COR-L47 (cell line): ENCODE measurements around the gene LHPP.
"Not testable (repeated sequence)": the region's sequence is repeated elsewhere in the genome, so short reads cannot be mapped to it uniquely, and the experiment has no call there.

Experiments used
- DNase-seq: peaks from one replicate; lab custom pipeline; 2025; lab: John Stamatoyannopoulos, UW

The LHPP gene

GRCh38 chr10:124606822-124607221, 145.2 kb downstream of the LHPP start:
- DNase-seq: no peak

GRCh38 chr10:124607693-124608092, 146.1 kb downstream of the LHPP start:
- DNase-seq: no peak

DNA sequence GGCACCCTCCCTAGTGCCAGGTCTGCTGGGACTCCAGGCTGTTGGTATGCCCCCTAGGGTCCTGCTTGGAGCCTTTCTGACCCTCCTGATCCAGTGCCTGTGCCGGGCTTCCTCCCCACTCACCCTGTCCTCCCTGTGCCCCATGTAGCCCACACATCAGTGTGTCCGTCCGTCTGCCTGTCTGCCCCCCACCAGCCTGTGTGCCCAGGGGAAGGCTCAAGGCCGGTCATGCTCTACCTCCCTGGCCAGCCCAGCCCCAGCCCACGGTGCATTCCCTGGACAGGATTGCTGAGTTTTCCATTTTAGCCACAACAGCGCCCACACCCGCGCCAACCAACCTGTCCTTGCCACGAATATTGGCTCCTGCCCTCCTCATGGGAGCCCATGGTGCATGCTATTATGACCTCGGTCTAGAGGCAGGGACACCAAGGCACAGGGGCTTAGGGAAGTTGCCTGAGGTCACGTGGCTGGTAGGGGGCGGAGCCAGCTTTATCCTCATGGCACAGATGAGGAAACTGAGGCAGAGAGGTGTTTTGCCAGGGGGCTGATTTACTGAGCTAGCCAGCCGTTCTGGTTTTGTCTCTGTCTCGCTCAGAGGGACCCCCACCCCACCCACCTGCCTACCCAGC, 146.6 kb downstream of the LHPP start:
- DNase-seq: no peak

- DNase-seq: no peak
Observed at GRCh38 chr10:124609698-124610097, 148.1 kb downstream of the LHPP start.

DNA sequence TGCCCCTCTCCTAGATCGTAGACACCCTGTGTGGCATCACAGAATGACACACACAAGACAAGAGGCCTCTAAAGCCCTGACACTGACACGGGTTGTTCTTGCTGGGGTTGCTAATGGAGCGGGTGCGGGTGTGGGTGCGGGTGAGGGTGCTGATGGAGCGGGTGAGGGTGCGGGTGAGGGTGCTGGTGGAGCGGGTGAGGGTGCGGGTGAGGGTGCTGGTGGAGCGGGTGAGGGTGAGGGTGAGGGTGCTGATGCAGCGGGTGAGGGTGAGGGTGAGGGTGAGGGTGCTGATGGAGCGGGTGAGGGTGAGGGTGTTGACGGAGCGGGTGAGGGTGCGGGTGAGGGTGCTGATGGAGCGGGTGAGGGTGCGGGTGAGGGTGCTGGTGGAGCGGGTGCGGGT, 148.6 kb downstream of the LHPP start:
- not testable (repeated sequence) for DNase-seq

GRCh38 chr10:124610851-124611250, 149.2 kb downstream of the LHPP start:
- DNase-seq: not testable (repeated sequence)

DNA sequence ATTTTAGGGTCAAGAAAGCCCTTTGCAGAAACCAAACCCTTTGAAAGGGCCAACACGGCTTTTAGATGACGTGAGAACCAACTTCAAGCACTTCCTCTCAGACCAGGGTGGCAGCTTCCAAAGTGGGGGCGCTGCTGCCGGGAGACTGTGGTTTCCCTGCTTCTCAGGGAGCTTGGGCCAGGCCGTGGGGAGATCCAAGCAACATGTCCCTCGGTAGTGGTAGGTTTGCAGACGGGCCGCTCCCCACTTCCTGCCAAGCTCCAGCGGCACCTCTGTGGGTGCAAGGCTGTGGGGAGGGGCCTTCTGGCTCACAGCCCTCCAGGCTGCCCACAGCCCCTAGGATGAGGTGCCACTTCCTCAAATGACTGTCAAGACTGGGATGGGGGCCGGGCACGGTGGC, 150.1 kb downstream of the LHPP start:
- DNase-seq: no peak

- DNase-seq: no peak
Observed at GRCh38 chr10:124612611-124613498, 151.2 kb downstream of the LHPP start.

DNA sequence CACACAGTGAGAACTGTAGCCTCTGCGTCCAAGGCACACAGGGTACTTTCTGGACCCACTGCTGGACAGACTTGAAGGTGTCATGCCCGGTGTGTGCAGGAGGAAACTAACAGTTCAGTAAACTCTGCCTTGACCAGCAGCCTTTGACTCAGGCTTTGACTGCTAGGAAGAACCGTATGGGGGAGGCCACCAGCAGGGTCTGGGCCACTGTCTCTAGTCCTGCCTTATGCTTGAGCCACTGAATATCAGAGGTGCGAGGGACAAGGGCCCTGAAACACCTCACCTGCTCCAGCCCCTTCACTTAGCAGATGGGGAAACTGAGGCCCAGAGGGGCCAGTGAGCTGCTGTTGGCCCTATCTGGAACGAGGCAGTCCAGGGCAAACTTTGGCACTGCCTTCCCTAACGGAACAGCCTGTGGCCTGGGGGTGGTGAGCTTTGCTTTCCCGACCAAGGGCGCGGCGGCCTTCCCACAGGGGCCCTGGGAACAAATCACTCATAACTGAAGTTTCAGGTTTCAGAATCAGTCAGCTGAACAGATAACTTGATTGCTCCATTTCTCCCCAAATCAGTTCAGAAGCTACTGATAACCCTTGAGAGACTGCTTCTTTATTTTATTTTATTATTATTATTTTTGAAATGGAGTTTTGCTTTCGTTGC, 152.5 kb downstream of the LHPP start:
- no peak for DNase-seq

DNA sequence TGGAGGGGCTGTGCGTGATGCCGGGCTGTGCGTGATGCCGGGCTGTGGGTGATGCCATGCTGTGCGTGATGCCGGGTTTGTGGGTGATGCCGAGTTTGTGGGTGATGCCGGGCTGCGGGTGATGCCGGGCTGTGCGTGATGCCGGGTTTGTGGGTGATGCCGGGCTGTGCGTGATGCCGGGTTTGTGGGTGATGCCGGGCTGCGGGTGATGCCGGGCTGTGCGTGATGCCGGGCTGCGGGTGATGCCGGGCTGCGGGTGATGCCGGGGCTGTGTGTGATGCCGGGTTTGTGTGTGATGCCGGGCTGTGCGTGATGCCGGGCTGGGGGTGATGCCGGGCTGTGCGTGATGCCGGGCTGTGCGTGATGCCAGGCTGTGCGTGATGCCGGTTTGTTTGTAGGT, 153.6 kb downstream of the LHPP start:
- DNase-seq: no peak

DNA sequence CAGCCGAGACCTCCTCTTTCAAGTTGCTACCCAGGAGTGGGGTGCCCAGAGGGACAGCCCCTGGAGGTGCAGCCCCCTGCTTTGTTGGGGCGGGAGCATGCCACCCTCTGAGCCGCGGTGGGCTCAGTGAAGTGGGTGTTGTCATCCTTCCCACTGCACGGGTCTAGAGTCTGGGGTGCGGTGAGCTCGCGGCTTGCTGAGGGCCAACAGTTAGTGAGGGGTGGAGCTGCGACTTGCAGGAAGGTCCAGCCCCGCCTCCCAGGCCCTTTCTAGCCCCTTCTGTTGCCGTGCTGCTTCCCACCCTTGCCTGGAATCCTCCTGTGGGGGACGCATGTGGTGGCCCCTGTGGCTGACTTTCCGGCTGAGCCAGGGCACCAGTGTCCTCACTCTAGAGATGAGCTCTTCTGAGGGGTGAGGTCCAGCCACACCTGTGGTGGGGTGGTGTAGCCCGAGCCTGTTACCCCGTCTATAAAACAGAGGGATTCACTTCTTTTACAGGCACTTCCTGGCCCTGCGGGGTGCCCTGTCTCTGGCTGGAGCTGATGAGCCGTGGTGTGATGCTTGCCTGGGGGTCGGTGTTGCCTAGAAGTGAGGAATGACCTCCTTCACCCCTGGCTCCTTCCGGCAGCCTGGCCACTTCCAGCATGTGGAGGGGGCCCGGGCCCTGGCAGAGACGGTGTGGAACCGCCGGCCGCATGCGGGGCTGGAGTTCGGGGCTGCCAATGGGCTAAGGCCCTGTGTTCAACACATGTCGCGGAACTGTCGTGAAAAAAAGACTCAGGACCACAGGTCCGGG, 154.6 kb downstream of the LHPP start:
- DNase-seq: no peak

DNA sequence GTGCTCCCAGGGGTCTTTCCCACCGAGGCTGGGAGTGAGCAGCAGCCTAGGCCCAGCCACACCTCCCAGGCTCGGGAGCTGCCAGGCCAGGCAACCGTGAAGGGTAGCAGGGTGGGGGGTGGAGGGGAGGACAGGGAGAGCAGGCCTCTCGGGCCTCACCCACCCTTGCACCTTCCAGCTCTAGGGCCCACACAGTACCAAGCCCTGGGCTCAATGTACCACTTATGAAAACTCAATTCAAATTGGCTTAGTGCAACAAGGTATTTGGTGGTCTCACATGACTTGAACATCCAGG, 155.2 kb downstream of the LHPP start:
- no peak for DNase-seq

- DNase-seq: no peak
Observed at GRCh38 chr10:124618470-124619073, 156.9 kb downstream of the LHPP start.

DNA sequence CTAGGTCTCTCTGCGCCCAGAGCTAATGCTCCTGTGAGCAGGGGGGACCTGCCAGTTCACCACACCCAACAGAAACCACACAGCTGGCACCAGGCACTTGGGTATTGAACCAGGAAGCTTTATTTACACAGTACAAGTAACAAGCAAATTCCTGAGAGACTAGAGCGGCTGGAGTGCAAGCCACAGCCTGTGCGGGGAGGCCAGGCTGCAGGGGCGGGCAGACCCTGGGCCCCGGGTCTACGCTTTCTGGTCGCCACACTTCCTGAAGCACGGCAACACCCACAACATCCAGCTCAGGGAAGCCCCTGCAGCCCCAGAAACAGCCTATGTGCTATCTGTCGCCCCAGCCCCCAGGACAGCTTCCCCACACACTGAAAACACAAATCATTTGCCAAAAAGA, 157.6 kb downstream of the LHPP start:
- no peak for DNase-seq

GRCh38 chr10:124619802-124620490, 158.3 kb downstream of the LHPP start:
- no peak for DNase-seq

- no peak for DNase-seq
Observed at GRCh38 chr10:124621637-124622036, 160.0 kb downstream of the LHPP start.

DNA sequence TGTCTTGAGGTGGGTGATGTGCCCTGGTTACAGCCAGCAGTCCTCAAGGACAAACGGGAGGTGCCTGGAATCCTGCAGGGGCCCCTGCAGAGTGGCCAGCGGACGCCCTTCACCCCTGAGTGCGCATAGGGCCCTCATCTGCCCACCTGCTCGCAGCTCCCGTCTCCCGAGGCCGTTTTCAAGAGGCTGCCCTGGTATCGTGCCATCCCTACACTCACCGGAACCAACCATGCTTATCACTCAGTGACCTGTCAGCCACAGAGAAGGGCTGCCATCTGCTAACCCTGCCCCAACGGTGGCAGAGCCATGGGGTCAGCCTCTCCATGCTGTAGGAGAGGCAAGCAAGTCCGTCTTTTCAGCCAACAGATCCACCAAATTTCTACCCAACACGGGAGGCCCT, 160.5 kb downstream of the LHPP start:
- no peak for DNase-seq

GRCh38 chr10:124622866-124623536, 161.4 kb downstream of the LHPP start:
- no peak for DNase-seq

GRCh38 chr10:124624006-124624405, 162.4 kb downstream of the LHPP start:
- DNase-seq: no peak

GRCh38 chr10:124624466-124624865, 162.8 kb downstream of the LHPP start:
- DNase-seq: no peak

- DNase-seq: no peak
Observed at GRCh38 chr10:124624895-124625294, 163.3 kb downstream of the LHPP start.
